ENCODE measurements around the gene MARS2.
A peak's percentile ranks its signal among the peaks of the same experiment; 100 is the strongest.
"Not testable (repeated sequence)": the region's sequence is repeated elsewhere in the genome, so short reads cannot be mapped to it uniquely, and the experiment has no call there.

Gene MARS2

DNA sequence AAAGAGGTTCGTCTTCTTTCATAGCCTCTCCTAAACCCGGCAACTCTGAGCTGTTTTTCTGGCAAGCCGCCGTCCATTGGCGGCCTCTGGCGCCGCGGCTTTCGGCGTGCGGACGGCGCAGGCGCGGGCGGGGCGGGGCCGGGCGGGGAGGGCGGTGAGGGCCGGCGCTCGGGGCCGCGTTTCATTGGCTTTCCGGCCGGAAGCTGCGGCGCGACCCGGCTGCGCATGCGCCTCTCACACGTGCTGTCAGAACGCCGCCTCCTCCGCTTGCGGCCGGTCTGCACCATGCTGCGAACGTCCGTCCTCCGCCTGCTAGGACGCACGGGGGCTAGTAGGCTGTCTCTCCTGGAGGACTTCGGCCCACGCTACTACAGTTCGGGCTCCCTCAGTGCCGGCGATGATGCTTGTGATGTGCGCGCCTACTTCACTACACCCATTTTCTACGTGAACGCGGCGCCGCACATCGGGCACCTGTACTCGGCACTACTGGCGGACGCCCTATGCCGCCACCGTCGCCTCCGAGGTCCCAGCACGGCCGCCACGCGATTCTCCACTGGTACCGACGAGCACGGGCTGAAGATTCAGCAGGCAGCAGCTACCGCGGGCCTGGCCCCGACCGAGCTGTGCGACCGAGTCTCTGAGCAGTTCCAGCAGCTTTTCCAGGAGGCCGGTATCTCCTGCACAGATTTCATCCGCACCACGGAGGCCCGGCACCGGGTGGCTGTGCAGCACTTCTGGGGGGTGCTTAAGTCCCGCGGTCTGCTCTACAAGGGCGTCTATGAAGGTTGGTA is at the start of gene MARS2:
MARS2 (plus strand) TSS at position 249 of the 791 bp plus-strand sequence; CDS start at position 286, 37 bp downstream.
- peak; percentile 80 to 84 for DNase-seq (ENCODE audit: low read depth in 2 of 2)

DNA sequence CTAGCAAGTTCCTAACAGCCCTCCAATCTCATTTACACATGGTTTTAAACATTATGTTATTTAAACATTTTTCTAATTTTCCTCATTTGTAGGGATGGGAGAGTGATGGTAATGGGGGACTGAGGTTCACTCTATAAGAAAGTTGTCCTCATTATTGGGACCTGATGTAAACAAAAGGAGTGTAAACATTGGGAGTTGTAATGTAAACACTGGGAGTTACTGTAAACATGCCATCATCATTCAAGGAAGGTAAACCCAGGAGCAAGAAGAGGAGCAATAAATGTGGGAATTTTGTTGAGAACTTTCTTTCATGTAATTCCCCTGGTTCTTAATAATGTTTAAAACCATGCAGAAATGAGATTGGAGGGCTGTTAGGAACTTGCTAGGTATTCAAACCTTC is 47.6 kb upstream of the MARS2 start:
- DNase-seq (ENCODE audit: low read depth in 2 of 2) = no peak

DNA sequence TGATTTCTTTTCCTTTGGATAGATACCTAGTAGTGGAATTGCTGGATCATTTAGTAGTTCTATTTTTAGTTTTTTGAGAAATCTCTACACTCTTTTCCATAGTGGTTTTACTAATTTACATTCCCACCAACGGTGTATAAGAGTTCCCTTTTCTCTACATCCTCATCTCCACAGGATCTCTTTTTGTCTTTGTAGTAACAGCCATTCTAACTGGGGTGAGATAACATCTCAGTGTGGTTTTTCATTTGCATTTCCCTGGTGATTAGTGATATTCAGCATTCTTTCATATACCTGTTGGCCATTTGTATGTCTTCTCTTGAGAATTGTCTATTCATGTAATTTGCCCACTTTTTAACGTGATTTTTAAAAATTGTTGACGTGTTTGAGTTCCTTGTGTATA is 43.5 kb upstream of the MARS2 start:
- no peak for DNase-seq (ENCODE audit: low read depth in 2 of 2)

DNA sequence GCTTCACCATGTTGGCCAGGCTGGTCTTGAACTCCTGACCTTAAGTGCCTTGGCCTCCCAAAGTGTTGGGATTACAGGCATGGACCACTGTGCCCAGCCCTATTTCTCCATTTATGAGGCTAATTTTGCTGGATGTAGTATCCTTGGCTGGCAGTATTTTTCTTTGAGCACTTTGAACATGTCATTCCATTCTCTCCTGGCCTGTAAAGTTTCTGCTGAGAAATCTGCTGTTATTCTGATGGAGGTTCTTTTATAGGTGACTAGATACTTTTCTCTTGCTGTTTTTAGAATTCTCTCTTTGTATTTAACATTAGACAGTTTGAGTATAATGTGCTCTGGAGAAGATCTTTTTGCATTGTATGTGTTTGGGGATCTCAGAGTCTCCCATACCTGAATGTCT is 38.9 kb upstream of the MARS2 start:
- no peak for DNase-seq (ENCODE audit: low read depth in 2 of 2)

DNA sequence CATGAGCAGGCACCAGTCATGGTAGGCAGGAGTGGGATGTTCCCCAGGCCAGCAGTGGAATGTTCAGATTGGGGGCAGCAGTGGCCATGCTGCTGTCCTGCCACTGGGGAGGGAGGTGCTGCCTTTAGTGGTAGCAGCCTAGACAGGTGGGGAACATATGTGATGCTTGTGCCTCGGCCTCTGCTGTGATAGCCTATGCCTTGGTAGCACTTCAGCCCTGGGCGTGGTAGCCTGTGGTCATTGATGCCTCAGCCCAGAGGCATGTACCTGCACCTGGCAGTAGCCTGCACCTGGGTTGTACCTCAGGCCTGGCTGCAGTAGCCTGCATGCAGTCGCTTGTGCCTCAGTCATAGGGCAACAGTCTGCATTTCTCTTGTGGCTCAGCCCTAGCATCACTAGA is 36.9 kb upstream of the MARS2 start:
- DNase-seq (ENCODE audit: low read depth in 2 of 2) = no peak

DNA sequence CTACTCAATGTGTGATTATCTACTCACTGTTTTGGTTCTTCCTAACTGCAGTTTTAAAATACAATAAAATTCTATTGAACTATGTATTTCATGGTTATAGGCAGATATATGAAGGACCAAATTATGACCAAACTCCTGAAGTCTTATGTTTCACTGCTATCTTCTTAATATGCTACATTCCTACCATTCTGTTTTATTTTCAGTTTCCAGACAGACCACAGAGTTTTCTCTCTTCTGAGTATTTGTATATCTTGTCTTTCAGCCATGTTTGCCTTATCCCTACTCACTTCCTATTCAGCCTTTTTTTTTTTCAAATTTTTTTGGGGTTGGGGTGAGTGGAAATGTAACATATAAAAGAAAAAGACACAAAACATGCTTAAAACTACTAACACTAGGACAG is 36.1 kb upstream of the MARS2 start:
- DNase-seq (ENCODE audit: low read depth in 2 of 2) = no peak

DNA sequence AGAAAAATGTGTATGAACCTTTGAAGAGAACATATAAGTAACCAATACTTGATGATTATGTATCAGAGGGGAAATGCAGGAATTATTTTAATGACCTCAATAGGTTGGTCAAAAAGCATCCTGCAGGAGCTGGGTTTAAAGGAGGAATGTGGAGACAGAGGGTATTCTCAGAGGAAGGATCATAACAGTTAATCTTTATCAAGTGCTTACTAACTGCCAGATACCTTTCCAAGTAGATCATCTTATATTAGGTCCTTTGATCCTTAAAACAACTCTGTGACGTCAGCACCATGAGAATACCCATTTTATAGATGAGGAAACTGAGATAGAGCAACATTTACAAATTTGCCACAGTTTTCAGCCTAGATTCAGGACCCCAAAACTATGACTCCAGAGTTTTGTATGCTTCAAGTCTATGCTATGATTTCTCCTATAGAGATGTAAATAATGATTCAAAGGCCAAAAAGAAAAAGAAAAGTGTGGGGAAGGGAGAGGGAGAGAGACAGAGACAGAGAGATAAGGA is 32.7 kb upstream of the MARS2 start:
- DNase-seq (ENCODE audit: low read depth in 2 of 2) = no peak

DNA sequence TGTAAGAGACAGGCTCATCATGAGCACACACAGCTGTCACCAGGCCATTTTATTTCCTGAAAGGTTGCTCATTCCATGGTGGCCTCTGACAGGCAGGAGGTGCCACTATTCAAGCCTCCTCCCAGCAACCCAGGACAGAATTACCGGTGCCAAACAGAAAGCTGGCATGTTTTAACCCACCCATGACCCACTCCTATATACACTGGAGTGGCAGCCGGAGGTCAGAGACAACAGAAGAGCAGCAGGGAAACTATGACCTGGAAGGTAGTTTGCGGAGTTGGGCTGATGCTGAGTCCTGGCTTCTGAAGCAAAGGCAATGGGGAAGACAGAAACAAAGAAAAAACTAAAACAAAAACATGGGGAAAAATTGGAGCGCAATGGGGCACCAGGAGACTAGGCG is 32.1 kb upstream of the MARS2 start:
- DNase-seq (ENCODE audit: low read depth in 2 of 2) = no peak

DNA sequence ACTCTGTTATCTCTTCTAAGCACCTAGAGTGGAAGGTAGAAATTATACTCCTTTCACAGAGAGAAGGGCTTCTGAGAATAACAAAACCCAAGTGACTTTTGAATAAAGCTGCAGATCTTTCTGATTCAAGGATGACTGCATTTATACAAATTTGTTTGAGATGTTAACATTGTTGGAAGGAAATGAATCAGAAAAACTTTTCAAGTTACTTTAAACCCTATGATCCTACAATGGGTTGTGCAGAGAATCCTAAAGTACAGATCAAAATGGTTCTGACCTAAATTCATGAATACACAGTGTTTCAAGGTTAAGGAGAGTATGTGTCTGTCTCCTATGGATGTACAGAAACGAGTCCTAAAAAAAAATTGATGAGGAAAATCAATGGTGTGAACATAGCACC is 31.6 kb upstream of the MARS2 start:
- no peak for DNase-seq (ENCODE audit: low read depth in 2 of 2)

DNA sequence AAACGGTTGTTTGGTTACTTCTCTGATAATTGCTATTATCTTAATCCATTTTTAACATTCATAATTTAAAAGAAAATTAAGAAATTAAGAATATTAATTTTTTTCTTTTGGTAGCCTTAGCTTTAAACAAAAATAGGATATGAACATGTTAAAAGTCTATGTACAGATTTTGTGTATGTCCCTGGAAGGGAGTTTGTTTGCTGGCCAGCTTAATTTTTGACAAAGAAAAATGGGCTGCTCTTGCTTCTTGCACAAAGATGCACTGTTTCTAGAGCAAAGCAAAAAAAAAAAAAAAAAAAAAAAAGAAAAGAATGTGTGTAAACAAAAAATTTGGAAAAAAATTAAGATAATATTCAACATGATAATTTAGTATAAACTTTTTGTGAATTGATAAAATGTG is 31.1 kb upstream of the MARS2 start:
- DNase-seq (ENCODE audit: low read depth in 2 of 2) = no peak

DNA sequence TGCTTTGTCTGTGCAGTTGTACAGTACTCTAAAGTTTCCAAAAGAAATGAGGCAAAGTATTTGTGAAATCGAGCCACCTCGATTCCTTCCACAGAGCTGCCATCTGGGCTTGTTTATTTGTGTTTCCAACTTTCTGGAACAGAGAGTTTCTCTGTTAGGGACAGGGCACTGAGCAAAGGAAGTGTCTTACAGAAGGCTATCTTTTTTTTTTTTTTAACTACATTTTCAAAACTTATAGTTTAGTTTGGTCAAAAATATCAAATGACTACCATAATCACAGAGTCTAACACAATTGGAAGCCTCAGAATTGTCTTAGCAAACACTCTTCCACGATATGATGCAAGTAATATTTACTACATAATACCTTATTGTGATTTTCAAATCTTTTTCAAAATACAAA is 30.6 kb upstream of the MARS2 start:
- peak in 1 of 2 experiments; percentile 10 for DNase-seq (ENCODE audit: low read depth in 2 of 2)

DNA sequence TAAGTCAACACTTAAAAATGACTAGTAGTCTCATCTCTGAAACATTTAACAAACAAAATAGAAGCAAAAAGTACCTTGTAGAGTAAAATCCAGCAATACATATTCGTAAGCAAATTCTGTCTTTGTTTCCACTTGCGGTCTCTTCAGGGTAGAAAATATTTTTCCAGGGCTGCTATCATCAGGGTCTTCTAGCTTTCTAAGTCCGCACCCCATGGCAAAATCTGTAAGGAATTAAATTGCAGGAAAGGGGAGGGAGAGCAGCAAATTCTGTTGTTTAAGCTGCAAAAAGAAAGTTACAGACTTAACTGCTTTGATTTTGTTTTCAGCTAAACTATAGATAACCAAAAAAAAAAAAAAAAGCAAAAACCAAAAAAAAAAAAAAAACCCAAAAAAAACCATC is 29.9 kb upstream of the MARS2 start, which contains the start of gene RFTN2:
RFTN2 (minus strand) TSS at position 342 of the 400 bp plus-strand sequence; CDS start at position 213, 129 bp downstream.
- DNase-seq (ENCODE audit: low read depth in 2 of 2) = peak; percentile 22 to 26

DNA sequence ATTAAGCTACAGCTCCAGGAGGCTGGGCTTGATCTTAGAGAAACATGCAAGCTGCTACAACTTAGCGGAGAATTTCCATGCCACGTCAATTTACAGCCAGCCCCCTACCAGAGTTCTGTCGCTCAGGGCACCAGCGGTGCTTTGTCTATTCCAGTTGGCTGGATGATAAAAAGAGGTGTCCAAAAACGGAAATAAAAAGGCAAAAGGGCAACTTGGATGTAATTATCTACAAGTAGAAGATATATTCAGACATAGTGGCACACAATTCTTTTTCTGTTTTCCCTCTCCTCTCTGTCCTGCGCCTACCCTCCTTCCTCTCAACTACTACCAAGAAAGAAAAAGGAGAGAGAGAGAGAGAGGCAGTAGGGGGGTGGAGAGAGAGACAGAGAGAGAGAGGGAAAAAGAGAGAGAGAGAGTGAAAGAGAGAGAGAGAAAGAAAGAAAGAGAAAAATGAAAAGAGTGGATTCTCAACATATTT is 29.4 kb upstream of the MARS2 start:
- DNase-seq (ENCODE audit: low read depth in 2 of 2) = peak; percentile 66 to 69

DNA sequence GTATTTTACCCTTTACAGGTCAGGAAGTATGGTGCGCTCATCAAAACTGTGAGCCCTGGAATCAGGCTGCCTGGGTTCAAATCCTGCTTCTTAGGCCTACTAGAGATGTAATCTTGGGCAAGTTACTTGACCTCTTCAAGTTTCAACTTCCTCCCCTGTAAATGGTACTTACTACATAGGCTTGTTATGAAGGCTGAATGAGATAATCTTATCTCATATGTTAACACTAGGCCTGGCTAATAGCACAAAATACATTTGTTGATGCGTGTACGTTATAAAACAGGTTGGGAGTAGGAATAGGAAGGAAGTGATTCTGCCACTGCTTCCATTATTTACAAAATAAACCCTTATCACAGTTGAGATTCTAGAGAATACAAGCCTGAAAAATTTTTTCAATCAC is 28.1 kb upstream of the MARS2 start:
- no peak for DNase-seq (ENCODE audit: low read depth in 2 of 2)

DNA sequence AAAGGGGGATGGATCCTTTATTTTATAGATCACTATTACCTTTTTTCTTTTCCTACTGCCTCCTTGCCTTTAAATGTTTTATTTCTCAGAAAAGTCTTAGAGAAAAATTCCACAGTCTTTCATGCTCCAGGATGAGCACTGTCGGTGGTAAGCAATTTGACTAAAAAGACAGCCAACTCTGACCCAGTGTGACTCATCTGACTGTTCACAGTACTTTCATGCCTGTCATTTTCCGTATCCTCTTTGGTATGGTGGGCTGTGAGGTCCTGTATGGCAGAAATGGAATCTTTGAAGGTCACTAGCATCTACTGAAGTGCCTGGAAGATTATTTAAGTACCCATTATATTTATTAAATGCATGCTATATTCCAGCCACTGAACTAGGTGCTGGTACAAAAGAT is 27.7 kb upstream of the MARS2 start:
- peak in 1 of 2 experiments; percentile 13 for DNase-seq (ENCODE audit: low read depth in 2 of 2)

DNA sequence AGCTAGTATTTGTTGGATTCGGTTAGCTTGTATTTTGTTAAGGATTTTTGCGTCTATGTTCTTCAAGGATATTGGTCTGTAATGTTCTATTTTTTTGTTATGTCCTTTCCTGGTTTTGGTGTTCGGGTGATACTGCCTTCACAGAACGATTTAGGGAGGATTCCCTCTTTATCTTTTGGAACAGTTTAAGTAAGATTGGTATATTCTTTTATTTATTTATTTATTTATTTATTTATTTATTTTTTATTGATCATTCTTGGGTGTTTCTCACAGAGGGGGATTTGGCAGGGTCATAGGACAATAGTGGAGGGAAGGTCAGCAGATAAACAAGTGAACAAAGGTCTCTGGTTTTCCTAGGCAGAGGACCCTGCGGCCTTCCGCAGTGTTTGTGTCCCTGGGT is 10.0 kb upstream of the MARS2 start:
- DNase-seq (ENCODE audit: low read depth in 2 of 2) = not testable (repeated sequence)

DNA sequence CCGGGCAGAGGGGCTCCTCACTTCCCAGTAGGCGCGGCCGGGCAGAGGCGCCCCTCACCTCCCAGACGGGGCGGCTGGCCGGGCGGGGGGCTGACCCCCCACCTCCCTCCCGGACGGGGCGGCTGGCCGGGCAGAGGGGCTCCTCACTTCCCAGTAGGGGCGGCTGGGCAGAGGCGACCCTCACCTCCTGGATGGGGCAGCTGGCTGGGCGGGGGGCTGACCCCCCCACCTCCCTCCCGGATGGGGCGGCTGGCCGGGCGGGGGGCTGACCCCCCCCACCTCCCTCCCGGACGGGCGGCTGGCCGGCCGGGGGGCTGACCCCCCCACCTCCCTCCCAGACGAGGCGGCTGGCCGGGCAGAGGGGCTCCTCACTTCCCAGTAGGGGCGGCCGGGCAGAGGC is 9.2 kb upstream of the MARS2 start:
- DNase-seq (ENCODE audit: low read depth in 2 of 2) = not testable (repeated sequence)

DNA sequence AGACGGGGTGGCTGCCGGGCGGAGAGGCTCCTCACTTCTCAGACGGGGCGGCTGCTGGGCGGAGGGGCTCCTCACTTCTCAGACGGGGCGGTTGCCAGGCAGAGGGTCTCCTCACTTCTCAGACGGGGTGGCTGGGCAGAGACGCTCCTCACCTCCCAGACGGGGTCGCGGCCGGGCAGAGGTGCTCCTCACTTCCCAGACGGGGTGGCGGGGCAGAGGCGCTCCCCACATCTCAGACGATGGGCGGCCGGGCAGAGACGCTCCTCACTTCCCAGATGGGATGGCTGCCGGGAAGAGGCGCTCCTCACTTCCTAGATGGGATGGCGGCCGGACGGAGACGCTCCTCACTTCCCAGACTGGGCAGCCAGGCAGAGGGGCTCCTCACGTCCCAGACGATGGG is 8.6 kb upstream of the MARS2 start:
- not testable (repeated sequence) for DNase-seq (ENCODE audit: low read depth in 2 of 2)

DNA sequence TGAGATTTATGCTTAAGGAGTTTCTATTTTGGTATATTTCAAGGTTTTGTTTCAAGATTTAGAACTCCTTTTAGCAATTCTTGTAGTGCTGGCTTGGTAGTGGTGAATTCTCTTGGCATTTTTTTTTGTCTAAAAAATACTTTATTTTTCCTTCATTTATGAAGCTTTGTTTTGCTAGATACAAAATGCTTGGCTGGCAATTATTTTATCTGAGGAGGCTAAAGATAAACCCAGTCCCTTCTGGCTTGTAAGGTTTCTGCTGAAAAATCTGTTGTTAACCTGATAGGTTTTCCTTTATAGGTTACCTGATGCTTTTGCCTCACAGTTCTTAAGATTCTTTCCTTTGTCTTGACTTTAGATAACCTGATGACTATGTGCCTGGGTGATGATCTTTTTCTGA is 5.4 kb upstream of the MARS2 start:
- not testable (repeated sequence) for DNase-seq (ENCODE audit: low read depth in 2 of 2)

DNA sequence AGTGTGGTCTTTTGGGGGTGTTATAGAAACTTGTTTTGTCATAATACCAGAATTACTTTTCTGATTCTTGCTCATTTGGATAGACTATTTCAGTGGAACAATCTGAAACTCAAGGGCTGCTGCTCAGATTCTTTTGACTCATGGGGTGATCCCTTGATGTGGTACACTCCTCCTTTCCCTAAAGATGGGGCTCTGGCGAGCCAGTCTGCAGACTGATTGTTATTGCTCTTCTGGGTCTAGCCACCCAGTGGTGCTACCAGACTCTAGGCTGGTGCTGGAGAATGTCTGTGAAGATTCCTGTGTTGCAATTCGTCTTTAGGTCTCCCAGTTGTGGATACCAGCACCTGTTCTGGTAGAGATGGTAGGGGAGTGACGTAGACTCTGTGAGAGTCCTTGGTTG is 4.2 kb upstream of the MARS2 start:
- no peak for DNase-seq (ENCODE audit: low read depth in 2 of 2)

DNA sequence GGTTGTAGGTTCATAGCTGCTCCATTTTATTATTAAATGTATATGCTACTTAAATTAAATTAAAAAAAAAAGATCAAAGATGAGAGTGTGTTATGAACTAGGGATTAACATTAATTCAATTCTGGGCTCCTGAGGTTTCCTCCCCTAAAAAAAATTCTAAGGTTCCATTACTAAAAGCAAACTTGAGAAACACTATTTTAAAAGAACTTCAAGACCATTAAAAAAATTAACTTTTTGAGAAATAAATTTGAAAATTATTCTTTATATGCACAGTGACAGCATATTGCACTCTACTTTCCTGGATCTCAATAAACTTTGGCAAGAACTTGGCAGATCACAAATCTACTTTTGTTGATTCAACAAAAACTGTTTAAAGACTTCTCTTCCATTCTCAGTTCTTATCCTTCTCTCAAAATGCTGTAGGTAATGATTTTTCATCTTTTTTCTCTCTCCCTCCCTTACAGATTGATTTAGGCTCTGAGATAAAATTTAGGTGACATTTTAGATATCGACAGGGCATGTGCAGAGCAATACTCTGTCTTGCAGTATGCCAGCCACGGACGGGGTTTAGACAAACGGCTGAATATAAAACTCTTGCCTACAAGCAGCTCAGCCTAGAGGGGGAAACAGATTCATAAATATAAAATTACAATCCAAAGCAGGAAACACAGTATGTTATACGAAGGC is 592 bp upstream of the MARS2 start:
- DNase-seq (ENCODE audit: low read depth in 2 of 2) = no peak

DNA sequence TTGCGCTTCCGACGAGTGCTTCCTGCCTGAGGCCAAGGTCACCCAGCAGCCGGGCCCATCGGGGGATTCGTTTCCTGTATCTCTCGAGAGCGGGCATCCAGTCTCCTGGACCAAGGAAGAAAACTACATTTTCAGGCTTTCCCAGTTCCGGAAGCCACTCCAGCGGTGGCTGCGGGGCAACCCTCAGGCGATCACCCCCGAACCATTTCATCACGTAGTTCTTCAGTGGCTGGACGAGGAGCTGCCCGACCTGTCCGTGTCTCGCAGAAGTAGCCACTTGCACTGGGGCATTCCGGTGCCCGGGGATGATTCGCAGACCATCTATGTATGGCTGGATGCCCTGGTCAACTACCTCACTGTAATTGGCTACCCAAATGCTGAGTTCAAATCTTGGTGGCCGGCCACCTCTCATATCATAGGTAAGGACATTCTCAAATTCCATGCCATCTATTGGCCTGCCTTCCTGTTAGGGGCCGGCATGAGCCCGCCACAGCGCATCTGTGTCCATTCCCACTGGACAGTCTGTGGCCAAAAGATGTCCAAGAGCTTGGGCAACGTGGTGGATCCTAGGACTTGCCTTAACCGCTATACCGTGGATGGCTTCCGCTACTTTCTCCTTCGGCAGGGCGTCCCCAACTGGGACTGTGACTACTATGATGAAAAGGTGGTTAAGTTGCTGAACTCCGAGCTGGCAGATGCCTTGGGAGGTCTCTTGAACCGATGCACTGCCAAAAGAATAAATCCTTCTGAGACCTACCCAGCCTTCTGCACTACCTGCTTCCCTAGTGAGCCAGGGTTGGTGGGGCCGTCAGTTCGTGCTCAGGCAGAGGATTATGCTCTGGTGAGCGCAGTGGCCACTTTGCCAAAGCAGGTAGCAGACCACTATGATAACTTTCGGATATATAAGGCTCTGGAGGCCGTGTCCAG is 1.0 kb downstream of the MARS2 start:
- no peak for DNase-seq (ENCODE audit: low read depth in 2 of 2)

Data from fibroblast of skin of left quadriceps (primary cell).